ENCODE measurements around the gene SMG6. TPM values are rescaled to one million over a fixed set of nuclear protein-coding genes. Genes with fewer than 3 reads are reported as not detected.

The SMG6 gene
- total RNA-seq, 1 experiment from 2014 or later = 28.6 TPM

DNA sequence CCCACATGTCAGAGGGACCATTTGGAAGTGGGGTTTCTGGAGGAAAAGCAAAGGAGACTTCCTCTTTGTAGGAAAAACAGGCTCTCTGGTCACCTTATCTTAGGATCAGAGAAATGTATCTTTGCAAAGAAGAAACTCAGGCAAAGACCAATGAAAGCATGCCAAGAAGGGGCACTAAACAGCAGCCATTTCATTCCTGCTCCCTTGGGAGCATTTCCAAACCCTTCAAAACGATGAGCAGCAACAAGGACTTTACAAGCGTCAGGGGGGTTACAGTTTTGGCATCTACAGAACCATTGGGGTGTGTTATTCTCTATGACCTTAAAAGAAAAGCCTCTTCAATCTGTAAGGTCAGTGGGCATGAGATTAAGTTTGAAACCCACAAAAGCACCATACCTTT, 122.8 kb downstream of the SMG6 start:
- no peaks in the 10 kb centered on the region for H3K9me3 ChIP-seq (ENCODE audit: control insufficient read depth, low read depth, low read length)
- no peaks in the 10 kb centered on the region for H3K23me2 ChIP-seq (ENCODE audit: insufficient read length, low read depth, low read length, poor library complexity, severe bottlenecking)
- no peak overlapping the region for H2BK12ac ChIP-seq (ENCODE audit: insufficient read length, low read depth, low read length)
- WGBS (ENCODE audit: extremely low coverage, insufficient read length, low lambda C conversion rate) = no CpG with 5 or more reads among the region's 2 CpGs
- H3K4me1 ChIP-seq (ENCODE audit: insufficient read depth, low read length) = peaks cover 6% of the 10 kb centered on the region; the same call in 1 of the 2 replicates
- H4K20me1 ChIP-seq (ENCODE audit: control insufficient read depth, insufficient read depth, insufficient read length) = no peaks in the 10 kb centered on the region
- H2BK15ac ChIP-seq (ENCODE audit: low read depth, low read length) = no peak overlapping the region
- no peak overlapping the region for H3K4me2 ChIP-seq (ENCODE audit: insufficient read depth, insufficient read length, low read length)
- no peak overlapping the region for H2AFZ ChIP-seq (ENCODE audit: low read length)
- no peak overlapping the region for H3K23ac ChIP-seq (ENCODE audit: insufficient read length, low read depth, low read length)
- no peak overlapping the region for H3K56ac ChIP-seq (ENCODE audit: insufficient read length, low read depth, low read length)
- peaks cover 3 to 26% (median 5%) of the 10 kb centered on the region in 3 experiments; a peak in 4 of 7 replicates for H3K36me3 Mint-ChIP-seq (ENCODE audit: insufficient read depth in 1 of 3, low read depth in 3 of 3)
- no peaks in the 10 kb centered on the region for H3K9me3 Mint-ChIP-seq
- H4K91ac ChIP-seq (ENCODE audit: insufficient read length, low read depth, low read length) = no peak overlapping the region
- H3K27ac ChIP-seq (ENCODE audit: insufficient read length, low read depth, low read length) = no peak overlapping the region
- no peak overlapping the region for H2AK5ac ChIP-seq (ENCODE audit: insufficient read length, low read length)
- no peak for TF ChIP-seq CTCF (conservative IDR thresholded peaks at IDR 0.05)
- H2BK5ac ChIP-seq (ENCODE audit: insufficient read length, low read length) = no peak overlapping the region
- no peak overlapping the region for H3K9ac ChIP-seq (ENCODE audit: extremely low read depth, insufficient read length, low read length)
- no peaks in the 10 kb centered on the region for H3K27me3 ChIP-seq (ENCODE audit: insufficient read depth, low read length)
- H2BK120ac ChIP-seq (ENCODE audit: low read depth, low read length, poor library complexity, severe bottlenecking) = no peak overlapping the region
- peaks cover 11 to 21% of the 10 kb centered on the region in 2 experiments for H3K4me1 Mint-ChIP-seq
- H4K8ac ChIP-seq (replicated peaks; ENCODE audit: insufficient read length, low read depth, low read length) = no peak overlapping the region
- H2BK20ac ChIP-seq (ENCODE audit: low read depth, low read length, poor library complexity, severe bottlenecking) = no peak overlapping the region
- H3K27ac Mint-ChIP-seq = peak overlapping the region in 1 of 3 experiments; percentile 24; a peak in 2 of 7 replicates
- no peak overlapping the region for H4K5ac ChIP-seq (ENCODE audit: insufficient read length, low read depth, low read length)
- no peak overlapping the region for H3K18ac ChIP-seq (ENCODE audit: insufficient read length, low read depth, low read length)
- 0 out of 2 replicates have a peak, but pooled peaks cover 1% of the 10 kb centered on the region for H3K79me2 ChIP-seq (ENCODE audit: insufficient read depth, low read length)
- no peak overlapping the region for H3K14ac ChIP-seq (ENCODE audit: insufficient read depth, low read length)
- no peak for DNase-seq
- no peak overlapping the region for H3T11ph ChIP-seq (ENCODE audit: low read length)
- no peaks in the 10 kb centered on the region for H3K79me1 ChIP-seq (ENCODE audit: insufficient read depth, low read depth, low read length, poor library complexity, severe bottlenecking)
- H3K27me3 Mint-ChIP-seq (ENCODE audit: low read depth) = no peaks in the 10 kb centered on the region
- no peak overlapping the region for H3K4ac ChIP-seq (ENCODE audit: low read depth, low read length)
- no peak overlapping the region for H3K4me3 Mint-ChIP-seq
